GM18867 (cell line): Measurements from ENCODE around the gene RIMBP3C.
"Not testable (repeated sequence)": the region's sequence is repeated elsewhere in the genome, so short reads cannot be mapped to it uniquely, and the experiment has no call there.

ENCODE experiments used
- ATAC-seq: cut with Tn5 transposase; IDR thresholded peaks from one replicate; pipeline ENCODE4 v1.9.1; 2021; ENCODE audit warnings: mild to moderate bottlenecking, moderate library complexity; ENCODE audit not compliant: unreplicated experiment

The RIMBP3C gene

GRCh38 chr22:21551361-21551760 is at the start of gene RIMBP3C:
Gene RIMBP3C, minus strand, starts transcription at chr22:21551461. Its CDS starts 485 bp downstream, at chr22:21550976.
- not testable (repeated sequence) for ATAC-seq

- ATAC-seq = no peak
Measured at GRCh38 chr22:21599053-21599893, 48.0 kb upstream of the RIMBP3C start.

GRCh38 chr22:21598302-21598701 is 47.0 kb upstream of the RIMBP3C start:
- no peak for ATAC-seq

GRCh38 chr22:21596356-21597135 is 45.3 kb upstream of the RIMBP3C start:
- not testable (repeated sequence) for ATAC-seq

GRCh38 chr22:21594865-21595452 is 43.7 kb upstream of the RIMBP3C start:
- ATAC-seq = no peak

GRCh38 chr22:21593406-21594232 is 42.4 kb upstream of the RIMBP3C start:
- ATAC-seq = no peak

- no peak for ATAC-seq
Measured at GRCh38 chr22:21592422-21592821, 41.2 kb upstream of the RIMBP3C start.

- ATAC-seq = no peak
Measured at GRCh38 chr22:21591695-21592094, 40.4 kb upstream of the RIMBP3C start.

- no peak for ATAC-seq
Measured at GRCh38 chr22:21590809-21591641, 39.8 kb upstream of the RIMBP3C start.

GRCh38 chr22:21589396-21589795 is 38.1 kb upstream of the RIMBP3C start:
- no peak for ATAC-seq

- peak; percentile 75 for ATAC-seq
Measured at GRCh38 chr22:21587803-21588611, 36.7 kb upstream of the RIMBP3C start.

- no peak for ATAC-seq
Measured at GRCh38 chr22:21585389-21585788, 34.1 kb upstream of the RIMBP3C start.

GRCh38 chr22:21582801-21583740 is 31.8 kb upstream of the RIMBP3C start:
- ATAC-seq = no peak

GRCh38 chr22:21581009-21581713 is 29.9 kb upstream of the RIMBP3C start:
- not testable (repeated sequence) for ATAC-seq

GRCh38 chr22:21580623-21581007 is 29.4 kb upstream of the RIMBP3C start:
- ATAC-seq = not testable (repeated sequence)

- no peak for ATAC-seq
Measured at GRCh38 chr22:21579474-21579851, 28.2 kb upstream of the RIMBP3C start.

- no peak for ATAC-seq
Measured at GRCh38 chr22:21573750-21574494, 22.7 kb upstream of the RIMBP3C start.
